ENCODE data around the gene TLE5.

- TF ChIP-seq CTCF (IDR thresholded peaks at IDR 0.05; ENCODE audit: borderline replicate concordance, extremely low read depth, low read length, poor library complexity, severe bottlenecking) (no peak), EZH2 (IDR thresholded peaks at IDR 0.05; ENCODE audit: borderline replicate concordance, low read depth, low read length, severe bottlenecking) (no peak)
Measured at GRCh38 chr19:3039641-3040077, 22.6 kb downstream of the TLE5 start.
